Activated T-cell treated with anti-CD3 and anti-CD28 coated beads, Interleukin-2, amount 50 U/mL, for 24 hours (primary cell): ENCODE measurements around the gene PROM1.

Source experiments
- DNase-seq: peaks from one replicate; pipeline ENCODE4 v3.0.0-alpha.2; 2020
- H3K27ac Mint-ChIP-seq: 2 replicates; pipeline ENCODE4 v1.8.0; 2020; ENCODE audit warnings: mild to moderate bottlenecking, mixed read lengths
- H3K27me3 Mint-ChIP-seq: 2 replicates; pipeline ENCODE4 v1.8.0; 2020; ENCODE audit warnings: mixed read lengths
- H3K36me3 Mint-ChIP-seq: 2 replicates; pipeline ENCODE4 v1.8.0; 2020; ENCODE audit warnings: low read depth, mixed read lengths
- H3K4me1 Mint-ChIP-seq: 2 replicates; pipeline ENCODE4 v1.8.0; 2020; ENCODE audit warnings: low read depth, mixed read lengths
- H3K4me3 Mint-ChIP-seq: 2 replicates; pipeline ENCODE4 v1.8.0; 2020; ENCODE audit warnings: mild to moderate bottlenecking, moderate library complexity, mixed read lengths
- H3K9me3 Mint-ChIP-seq: 2 replicates; pipeline ENCODE4 v1.8.0; 2020; ENCODE audit warnings: mixed read lengths

Gene PROM1

DNA sequence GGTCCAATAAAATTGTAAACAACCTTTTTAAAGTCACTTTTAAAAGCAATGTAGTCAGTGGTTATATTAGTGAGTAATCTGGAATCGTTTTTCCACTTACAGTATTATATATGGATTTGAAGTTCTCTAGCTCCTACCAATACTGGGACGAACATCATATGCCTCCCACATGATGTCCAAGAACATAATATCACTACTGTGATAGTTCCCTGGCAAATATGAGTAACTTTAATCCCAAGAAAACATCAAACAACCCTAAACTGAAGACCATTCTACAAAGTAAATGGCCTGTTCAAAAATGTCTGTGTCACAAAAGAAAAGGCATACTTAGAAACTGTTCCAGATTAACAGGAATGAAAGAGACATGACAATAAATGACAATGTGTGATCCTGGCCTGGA lies 67.3 kb downstream of the PROM1 start:
- Mint-ChIP-seq H3K4me3 (no peak overlapping the region), H3K9me3 (no peaks in the 10 kb centered on the region), H3K27ac (no peak overlapping the region), H3K36me3 (no peaks in the 10 kb centered on the region), H3K4me1 (no peaks in the 10 kb centered on the region), H3K27me3 (peaks cover 18% of the 10 kb centered on the region)
- no peak for DNase-seq

DNA sequence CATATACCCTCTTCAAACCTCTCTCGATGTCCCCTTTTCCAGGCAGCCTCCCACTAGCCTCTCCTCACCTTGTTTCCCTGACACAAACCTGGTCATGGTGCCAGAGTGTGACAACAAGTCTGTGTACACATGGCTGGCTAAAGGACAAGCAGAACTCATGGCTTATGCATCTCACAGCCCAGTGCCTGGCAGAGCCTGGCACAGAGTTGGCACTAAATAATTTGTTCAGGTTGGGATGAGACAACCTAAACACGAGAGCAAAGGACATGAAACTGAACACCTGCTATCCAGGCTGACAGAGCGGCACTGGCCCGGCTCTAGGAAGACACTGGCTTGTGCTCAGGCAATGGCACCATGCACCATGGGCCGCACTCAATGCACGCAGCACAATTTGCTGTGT lies 72.7 kb downstream of the PROM1 start:
- no peak overlapping the region for H3K27ac Mint-ChIP-seq
- no peak for DNase-seq
- H3K4me3 Mint-ChIP-seq = no peak overlapping the region
- H3K27me3 Mint-ChIP-seq = peaks cover 23% of the 10 kb centered on the region
- H3K36me3 Mint-ChIP-seq = no peaks in the 10 kb centered on the region
- no peaks in the 10 kb centered on the region for H3K9me3 Mint-ChIP-seq
- H3K4me1 Mint-ChIP-seq = no peaks in the 10 kb centered on the region

DNA sequence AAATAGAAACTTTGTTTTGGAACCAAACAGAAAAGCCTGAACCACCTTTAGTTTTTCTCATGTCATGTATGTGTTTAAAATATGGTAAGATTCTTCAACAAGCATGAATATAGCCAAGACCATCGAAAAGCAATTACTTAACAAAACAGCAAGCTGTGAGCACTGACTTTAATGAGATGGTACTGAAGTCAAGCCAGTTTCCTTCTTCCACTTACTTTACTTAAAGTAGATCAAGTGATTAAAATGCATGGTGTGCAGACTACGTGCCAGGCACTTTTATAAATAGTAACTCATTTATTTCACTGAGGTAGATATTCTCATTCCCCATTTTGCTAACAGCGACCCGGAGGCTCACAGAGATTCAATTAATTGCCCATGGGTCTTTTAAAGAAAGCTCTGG lies 74.7 kb downstream of the PROM1 start:
- no peak for DNase-seq
- Mint-ChIP-seq H3K4me1 (no peaks in the 10 kb centered on the region), H3K36me3 (no peaks in the 10 kb centered on the region), H3K4me3 (no peak overlapping the region), H3K27me3 (peaks cover 30% of the 10 kb centered on the region), H3K9me3 (no peaks in the 10 kb centered on the region), H3K27ac (no peak overlapping the region)

DNA sequence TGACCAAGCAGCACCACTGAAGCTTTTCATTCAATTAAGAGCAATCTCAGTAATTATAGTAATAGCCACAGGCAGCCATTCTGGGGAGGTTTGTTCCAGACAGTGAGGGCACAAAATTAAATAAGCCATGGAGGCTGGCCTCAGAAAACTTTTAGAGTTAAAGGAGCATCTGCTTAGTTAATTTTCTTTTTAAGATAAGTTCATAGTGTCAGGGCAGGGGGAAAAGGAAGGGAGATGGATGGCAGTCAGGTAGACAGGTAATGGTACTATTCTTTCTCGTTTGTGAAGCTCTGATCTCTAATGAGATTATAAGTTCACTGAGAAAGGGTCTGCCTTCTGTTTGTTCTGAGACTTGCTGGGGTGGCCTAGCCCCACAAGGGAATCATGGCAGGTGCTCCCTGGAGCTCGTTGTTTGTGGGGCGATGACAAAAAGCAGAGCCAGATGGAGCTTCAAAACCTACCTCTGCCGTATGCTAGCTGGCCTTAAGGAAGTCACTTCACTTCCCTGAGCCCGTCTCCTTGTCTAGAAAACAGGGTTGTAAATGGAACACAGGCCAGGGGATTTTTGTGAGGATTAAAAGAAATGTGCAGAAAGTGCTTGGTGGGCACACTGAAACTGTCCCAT lies 76.2 kb downstream of the PROM1 start:
- Mint-ChIP-seq H3K27ac (no peak overlapping the region), H3K4me1 (no peaks in the 10 kb centered on the region), H3K9me3 (no peaks in the 10 kb centered on the region), H3K27me3 (peaks cover 30% of the 10 kb centered on the region), H3K36me3 (no peaks in the 10 kb centered on the region), H3K4me3 (no peak overlapping the region)
- DNase-seq = no peak

DNA sequence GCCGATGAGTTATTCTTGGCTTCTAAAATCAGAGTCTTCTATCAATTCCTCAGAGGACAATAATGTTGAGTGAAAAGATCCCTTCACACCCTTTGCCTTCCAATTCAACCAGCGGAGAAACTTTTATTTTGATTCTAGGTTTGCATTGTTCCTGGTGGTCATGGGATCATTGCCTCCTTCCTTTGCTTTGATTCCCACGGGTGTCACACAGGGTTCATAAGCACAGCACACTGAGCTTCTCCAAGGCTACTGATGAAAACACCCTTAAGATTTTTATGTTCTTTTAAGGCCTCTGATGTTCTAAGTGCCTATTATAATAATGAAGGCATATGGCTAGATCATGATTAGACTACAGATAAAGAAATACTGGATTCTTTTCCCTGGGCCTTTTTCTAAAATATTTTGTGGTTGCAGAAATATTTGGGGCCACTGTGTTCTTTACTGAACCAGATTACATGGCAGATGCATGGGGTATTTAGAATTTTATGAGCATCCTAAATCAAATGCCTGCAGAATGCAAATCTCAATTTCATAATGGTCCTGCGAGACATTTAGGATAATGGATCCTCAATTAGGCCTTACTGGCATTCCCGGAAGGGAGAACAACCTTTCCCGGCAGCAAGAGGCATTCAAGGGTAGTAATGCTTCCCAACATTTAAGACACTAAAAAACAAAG lies 76.9 kb downstream of the PROM1 start:
- DNase-seq = no peak
- Mint-ChIP-seq H3K4me3 (no peak overlapping the region), H3K27me3 (peaks cover 27% of the 10 kb centered on the region), H3K4me1 (no peaks in the 10 kb centered on the region), H3K9me3 (no peaks in the 10 kb centered on the region), H3K27ac (no peak overlapping the region), H3K36me3 (no peaks in the 10 kb centered on the region)

DNA sequence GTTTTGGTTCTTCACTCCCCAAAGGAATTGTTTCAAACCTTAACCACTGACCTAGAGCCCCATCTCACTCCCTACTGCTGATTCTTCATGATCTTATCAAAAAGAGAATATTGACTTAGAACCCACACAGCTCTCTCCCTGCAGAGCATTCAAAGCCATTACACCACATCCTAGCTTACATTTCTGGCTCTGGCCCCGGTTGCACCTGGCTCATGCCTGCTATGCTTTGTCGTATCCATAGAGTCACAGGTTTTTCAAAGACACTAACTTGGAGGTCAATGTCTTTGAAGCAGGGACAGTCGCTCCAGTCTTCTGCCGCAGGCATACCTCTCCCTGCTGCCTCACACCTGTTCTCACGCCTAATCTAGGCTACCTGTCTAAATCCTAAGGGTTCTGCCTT lies 78.1 kb downstream of the PROM1 start:
- no peak for DNase-seq
- no peaks in the 10 kb centered on the region for H3K9me3 Mint-ChIP-seq
- H3K27me3 Mint-ChIP-seq = peaks cover 23% of the 10 kb centered on the region
- no peak overlapping the region for H3K4me3 Mint-ChIP-seq
- H3K27ac Mint-ChIP-seq = no peak overlapping the region
- H3K36me3 Mint-ChIP-seq = no peaks in the 10 kb centered on the region
- no peaks in the 10 kb centered on the region for H3K4me1 Mint-ChIP-seq

DNA sequence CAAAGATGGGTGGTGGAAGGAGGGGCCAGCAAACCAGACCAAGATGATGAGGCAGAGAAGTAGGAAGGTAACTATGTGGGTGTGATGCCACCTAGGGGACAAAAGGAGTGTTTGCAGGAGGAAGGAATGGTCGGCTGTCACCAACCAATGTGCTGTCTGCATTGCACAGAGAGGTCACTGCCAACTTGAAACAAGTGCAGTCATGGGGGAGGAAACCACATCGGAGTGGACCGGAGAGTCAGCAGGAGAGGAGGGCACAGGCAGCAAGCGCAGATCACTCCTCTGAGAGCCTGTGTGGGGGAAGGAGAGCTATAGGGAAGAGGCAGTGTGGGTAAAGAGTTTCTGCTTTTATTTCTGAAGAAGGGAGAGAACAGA lies 82.4 kb downstream of the PROM1 start:
- peaks cover 13% of the 10 kb centered on the region for H3K27me3 Mint-ChIP-seq
- H3K36me3 Mint-ChIP-seq = no peaks in the 10 kb centered on the region
- H3K4me3 Mint-ChIP-seq = no peak overlapping the region
- no peak overlapping the region for H3K27ac Mint-ChIP-seq
- H3K4me1 Mint-ChIP-seq = peaks cover 5% of the 10 kb centered on the region
- peak; percentile 61 for DNase-seq
- H3K9me3 Mint-ChIP-seq = no peaks in the 10 kb centered on the region

DNA sequence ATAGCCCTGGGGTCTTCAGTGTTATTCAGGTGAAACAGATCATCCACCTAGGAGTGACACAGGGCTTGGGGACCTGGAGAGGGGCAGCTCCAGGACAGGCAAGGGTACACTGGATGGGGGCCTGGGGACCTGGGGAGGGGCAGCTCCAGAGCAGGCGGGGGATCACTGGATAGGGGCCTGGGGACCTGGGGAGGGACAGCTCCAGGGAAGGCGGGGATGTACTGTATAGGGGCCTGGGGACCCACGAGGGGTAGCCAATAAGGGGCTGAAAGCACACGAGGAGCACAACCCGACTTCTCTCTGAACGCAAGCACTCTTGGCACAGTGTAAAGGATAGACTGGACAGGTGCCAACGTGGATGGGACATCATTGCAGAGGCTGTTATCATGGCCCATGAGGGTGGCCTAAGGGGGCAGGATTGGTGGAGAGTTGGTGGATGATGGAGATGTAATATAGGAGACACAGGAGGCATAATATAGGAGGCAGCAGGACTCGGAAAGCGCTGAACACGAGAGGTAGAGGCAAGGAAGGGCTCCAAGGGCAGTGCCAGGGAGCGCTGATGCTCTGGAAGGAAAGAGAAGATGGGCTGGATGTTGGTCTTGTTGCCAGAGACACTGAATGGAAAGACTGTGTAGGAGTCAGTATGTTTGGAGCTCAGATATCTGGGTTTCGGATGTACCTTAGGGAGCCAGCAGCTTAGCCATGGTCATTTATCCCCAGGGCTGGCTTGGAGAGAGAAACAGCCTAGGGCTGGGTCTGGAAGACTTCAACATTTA lies 82.9 kb downstream of the PROM1 start:
- H3K4me1 Mint-ChIP-seq = peaks cover 5% of the 10 kb centered on the region
- peaks cover 8% of the 10 kb centered on the region for H3K27me3 Mint-ChIP-seq
- H3K4me3 Mint-ChIP-seq = no peak overlapping the region
- DNase-seq = no peak
- no peak overlapping the region for H3K27ac Mint-ChIP-seq
- H3K9me3 Mint-ChIP-seq = no peaks in the 10 kb centered on the region
- no peaks in the 10 kb centered on the region for H3K36me3 Mint-ChIP-seq

DNA sequence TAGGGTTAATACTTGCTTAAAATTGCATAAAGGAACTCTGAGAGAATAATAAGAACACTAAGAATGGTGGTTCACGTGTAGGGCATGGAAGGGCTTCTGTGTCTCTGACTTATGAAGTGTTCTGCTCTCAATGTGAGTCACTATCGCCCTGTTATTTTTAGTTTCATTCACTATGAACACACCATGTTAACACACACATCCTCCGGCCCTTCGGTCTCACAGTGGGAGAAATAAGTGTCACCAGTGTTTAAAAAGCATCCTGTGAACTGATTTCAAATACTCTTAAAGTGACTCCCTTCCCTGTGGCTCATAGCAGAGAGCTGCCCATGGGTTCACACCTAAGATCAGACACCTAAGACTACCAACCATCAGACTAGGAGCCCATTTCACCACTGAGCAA lies 87.0 kb downstream of the PROM1 start:
- Mint-ChIP-seq H3K9me3 (no peaks in the 10 kb centered on the region), H3K4me3 (no peak overlapping the region), H3K27me3 (peaks cover 9% of the 10 kb centered on the region), H3K4me1 (peaks cover 7% of the 10 kb centered on the region), H3K27ac (no peak overlapping the region), H3K36me3 (no peaks in the 10 kb centered on the region)
- DNase-seq = no peak

DNA sequence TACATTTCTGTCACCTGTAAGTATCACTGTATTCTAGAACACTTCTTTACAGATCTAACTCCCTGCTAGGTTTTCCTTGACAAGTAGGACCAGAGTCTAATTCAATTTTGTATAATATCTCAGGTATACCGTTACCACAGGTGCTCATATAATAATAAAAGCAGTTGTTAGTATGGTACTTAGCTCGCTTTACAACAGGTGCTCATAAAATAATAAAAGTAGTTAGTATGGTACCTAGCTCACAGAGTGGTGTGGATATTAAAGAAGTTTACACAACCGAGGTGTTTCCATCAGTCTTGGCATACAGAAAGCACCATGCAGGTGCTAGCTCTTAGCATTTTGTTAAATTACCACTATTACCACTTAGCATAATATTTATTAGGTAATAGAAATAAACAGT lies 88.0 kb downstream of the PROM1 start:
- H3K9me3 Mint-ChIP-seq = no peaks in the 10 kb centered on the region

DNA sequence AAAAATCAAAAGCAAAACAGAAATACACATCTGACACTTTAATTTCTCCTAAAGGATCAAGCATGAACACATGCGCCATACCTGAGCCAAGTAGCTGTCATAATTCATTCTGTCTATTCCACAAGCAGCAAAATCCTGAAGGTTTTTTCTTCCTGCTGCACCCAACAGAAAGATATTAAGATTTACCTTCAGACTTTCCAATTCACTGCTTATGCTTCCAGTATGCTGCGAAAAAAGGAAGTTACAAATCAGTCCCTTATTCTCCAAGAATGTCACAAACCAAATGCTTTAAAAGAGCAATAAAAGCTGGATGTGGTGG lies 91.7 kb downstream of the PROM1 start:
- Mint-ChIP-seq H3K27me3 (peaks cover 14% of the 10 kb centered on the region), H3K27ac (no peak overlapping the region)

More for the DNA sequence above, 88.0 kb downstream of the PROM1 start:
- H3K27me3 Mint-ChIP-seq = peaks cover 9% of the 10 kb centered on the region
- H3K4me1 Mint-ChIP-seq = peaks cover 12% of the 10 kb centered on the region
- no peak for DNase-seq
- no peak overlapping the region for H3K27ac Mint-ChIP-seq
- H3K36me3 Mint-ChIP-seq = no peaks in the 10 kb centered on the region
- no peak overlapping the region for H3K4me3 Mint-ChIP-seq

DNA sequence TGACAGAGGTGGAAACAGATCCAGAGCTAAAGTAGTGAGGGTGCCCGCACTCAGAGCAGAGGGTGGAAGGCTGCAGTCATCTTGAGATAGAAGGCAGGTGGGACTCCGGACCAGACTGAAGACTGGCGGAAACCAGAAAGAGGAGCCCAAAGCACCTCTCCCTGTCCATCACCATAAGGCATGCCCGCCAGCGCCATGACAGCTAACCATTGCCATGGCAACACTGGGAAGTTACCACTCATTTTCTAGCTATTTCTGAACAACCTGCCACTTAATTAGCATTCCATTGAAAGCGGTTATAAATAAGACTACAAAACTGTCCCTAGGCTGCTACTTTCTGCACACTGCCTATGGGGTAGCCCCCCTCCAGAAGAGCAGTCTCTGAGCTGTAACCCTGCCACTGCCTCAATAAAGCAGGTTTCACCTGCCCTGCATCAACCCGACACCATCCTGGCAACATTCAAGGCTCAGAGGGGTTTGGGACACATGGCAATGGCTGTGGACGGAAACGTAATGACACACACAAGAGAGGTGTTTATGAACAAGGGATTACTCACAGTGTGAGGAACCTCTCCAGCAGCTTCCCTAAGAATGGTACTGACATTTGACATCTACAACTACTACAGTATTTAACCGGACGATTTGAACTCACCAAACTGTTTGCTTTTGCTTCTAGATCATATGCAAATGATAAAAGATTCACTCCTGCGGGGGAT lies 93.1 kb downstream of the PROM1 start:
- Mint-ChIP-seq H3K4me3 (no peak overlapping the region), H3K36me3 (no peaks in the 10 kb centered on the region)

More for the DNA sequence above, 91.7 kb downstream of the PROM1 start:
- no peaks in the 10 kb centered on the region for H3K9me3 Mint-ChIP-seq
- no peak for DNase-seq
- no peaks in the 10 kb centered on the region for H3K36me3 Mint-ChIP-seq
- H3K4me1 Mint-ChIP-seq = peaks cover 13% of the 10 kb centered on the region
- H3K4me3 Mint-ChIP-seq = no peak overlapping the region

DNA sequence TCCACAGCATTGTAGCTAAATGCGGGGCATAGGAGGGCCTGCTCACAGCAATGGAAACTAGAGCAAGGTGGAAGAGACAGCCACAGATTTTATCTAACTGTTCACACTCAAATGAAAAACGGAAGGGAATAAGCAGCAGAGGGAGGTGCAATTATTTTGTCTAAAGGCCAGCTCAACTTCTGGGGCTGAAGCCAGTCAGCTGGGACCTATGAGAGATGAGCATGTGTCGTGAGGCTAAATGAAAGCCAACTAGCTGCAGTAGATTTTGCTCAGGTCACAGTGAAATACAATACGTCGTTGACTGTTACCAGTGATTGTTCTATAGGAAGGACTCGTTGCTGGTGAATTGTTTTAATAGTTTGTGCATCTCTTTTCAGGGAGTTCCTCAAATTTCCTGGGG lies 94.4 kb downstream of the PROM1 start:
- H3K4me3 Mint-ChIP-seq = no peak overlapping the region
- H3K4me1 Mint-ChIP-seq = peaks cover 8% of the 10 kb centered on the region
- DNase-seq = no peak

More for the DNA sequence above, 93.1 kb downstream of the PROM1 start:
- DNase-seq = no peak
- Mint-ChIP-seq H3K27ac (no peak overlapping the region), H3K9me3 (no peaks in the 10 kb centered on the region), H3K27me3 (peaks cover 14% of the 10 kb centered on the region), H3K4me1 (peaks cover 8% of the 10 kb centered on the region)

DNA sequence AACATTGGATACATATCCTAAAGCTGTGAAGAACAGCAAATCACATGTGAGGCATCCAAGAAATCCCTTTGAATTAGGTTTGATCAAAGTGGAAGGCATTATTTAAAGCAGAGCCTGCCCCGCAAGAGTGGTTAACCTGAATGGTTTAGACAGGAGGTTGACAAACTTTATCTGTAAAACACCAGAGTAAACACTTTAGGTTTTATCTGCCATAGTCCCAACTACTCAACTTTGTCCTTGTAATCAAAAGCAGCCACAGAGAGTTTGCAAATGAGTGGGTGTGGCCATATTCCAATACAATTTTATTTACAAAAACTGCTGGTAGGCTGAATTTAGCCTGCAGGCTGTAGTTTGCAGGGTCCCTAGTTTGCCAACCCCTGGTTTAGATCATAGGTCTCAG lies 95.6 kb downstream of the PROM1 start:
- no peak overlapping the region for H3K27ac Mint-ChIP-seq
- H3K27me3 Mint-ChIP-seq = peaks cover 14% of the 10 kb centered on the region
- peaks cover 8% of the 10 kb centered on the region for H3K4me1 Mint-ChIP-seq
- no peaks in the 10 kb centered on the region for H3K36me3 Mint-ChIP-seq
- no peaks in the 10 kb centered on the region for H3K9me3 Mint-ChIP-seq
- no peak for DNase-seq
- no peak overlapping the region for H3K4me3 Mint-ChIP-seq

More for the DNA sequence above, 94.4 kb downstream of the PROM1 start:
- Mint-ChIP-seq H3K27ac (no peak overlapping the region), H3K36me3 (no peaks in the 10 kb centered on the region), H3K27me3 (peaks cover 14% of the 10 kb centered on the region), H3K9me3 (no peaks in the 10 kb centered on the region)

DNA sequence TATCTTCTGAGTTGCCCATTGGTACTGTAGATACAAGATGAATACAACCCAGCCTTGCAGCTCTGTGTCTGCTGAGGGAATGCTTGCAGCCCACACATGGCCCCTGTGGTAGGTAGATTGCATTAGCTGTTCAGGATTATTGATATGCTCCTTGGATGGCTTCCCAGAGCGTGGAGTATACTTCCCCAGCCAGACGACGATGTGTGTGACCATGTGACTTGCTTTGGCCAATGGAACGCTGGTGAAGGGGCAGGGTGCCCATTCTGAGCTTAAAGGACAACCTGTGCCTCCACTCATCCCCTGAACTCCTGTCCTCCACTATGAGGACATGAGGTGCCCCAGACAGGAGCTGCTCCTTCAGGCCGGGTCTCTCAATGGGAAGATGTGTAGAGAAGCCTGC lies 96.9 kb downstream of the PROM1 start:
- no peaks in the 10 kb centered on the region for H3K36me3 Mint-ChIP-seq
- peaks cover 7% of the 10 kb centered on the region for H3K4me1 Mint-ChIP-seq
- no peak for DNase-seq
- peaks cover 9% of the 10 kb centered on the region for H3K27me3 Mint-ChIP-seq
- H3K27ac Mint-ChIP-seq = no peak overlapping the region
- no peaks in the 10 kb centered on the region for H3K9me3 Mint-ChIP-seq
- H3K4me3 Mint-ChIP-seq = no peak overlapping the region
